ENCODE measurements around the gene FOXP4.

Gene FOXP4

GRCh38 chr6:41642090-41642959 is 96.1 kb downstream of the FOXP4 start:
- no peak overlapping the region for H3K4me3 ChIP-seq (ENCODE audit: low read length)
- H3K27ac ChIP-seq (ENCODE audit: low read length): no peak overlapping the region
- TF ChIP-seq CTCF (IDR thresholded peaks at IDR 0.05; ENCODE audit: low read depth, low read length): no peak
- TF ChIP-seq EZH2phosphoT487 (IDR thresholded peaks at IDR 0.05; ENCODE audit: low read depth): no peak
- H3K79me2 ChIP-seq (ENCODE audit: low read length): no peaks in the 10 kb centered on the region
- no peaks in the 10 kb centered on the region for H3K9me3 ChIP-seq (ENCODE audit: insufficient read depth, low read length)
- H2AFZ ChIP-seq (ENCODE audit: low read depth, low read length): no peak overlapping the region
- H3K4me2 ChIP-seq (ENCODE audit: low read length): no peak overlapping the region
- H3K4me1 ChIP-seq (ENCODE audit: low read length): no peaks in the 10 kb centered on the region
- H3K36me3 ChIP-seq (replicated peaks; ENCODE audit: low read depth, low read length): no peaks in the 10 kb centered on the region
- H4K20me1 ChIP-seq (ENCODE audit: insufficient read depth, low read length): no peaks in the 10 kb centered on the region
- H3K27me3 ChIP-seq (ENCODE audit: low read depth, low read length): peaks cover 11% of the 10 kb centered on the region
- H3K9ac ChIP-seq (ENCODE audit: low read length): no peak overlapping the region

DNA sequence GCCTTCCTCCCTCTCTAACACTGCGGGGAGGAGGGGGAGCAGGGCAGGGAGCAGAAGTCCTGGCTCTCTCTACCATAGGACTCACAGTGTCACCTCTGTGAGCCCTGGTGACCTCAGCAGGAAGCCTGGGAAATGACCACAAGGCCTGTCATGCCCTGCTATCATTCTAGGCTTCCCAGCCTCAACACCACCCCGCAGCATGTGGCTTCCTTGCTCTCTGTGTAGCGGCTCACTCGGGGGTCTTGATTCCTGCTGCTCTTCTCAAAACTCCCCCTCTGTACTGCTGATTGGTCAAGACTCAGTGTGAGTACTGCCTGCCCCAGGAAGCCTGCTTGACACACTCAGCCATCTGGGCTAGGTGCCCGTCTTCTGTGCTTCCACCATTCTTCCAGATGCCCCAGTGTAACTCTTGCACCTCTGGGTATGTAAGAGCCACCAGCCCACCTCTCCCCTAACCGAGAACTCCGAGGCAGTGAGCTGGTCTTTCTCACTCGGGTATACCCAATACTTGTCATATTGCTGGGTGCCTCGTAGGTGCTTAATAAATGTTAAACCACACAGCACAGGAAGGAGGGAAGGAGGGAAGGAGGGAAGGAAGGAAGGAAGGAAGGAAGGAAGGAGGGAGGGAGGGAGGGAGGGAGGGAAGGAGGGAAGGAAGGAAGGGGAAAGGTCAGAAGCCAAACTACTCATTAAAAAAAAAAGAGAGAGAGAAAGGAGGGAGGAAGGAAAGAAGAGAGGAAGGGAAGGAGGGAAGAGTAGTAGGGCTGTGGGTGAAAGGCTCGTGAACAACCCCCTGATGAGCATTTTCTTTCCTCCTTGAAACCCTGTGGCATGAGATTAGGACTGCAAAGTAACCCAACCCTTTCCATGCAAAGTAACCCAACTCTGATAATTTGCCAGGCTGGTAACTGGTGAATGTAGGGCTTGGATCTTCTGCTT is 97.0 kb downstream of the FOXP4 start:
- Histone ChIP-seq H3K4me3 (ENCODE audit: low read length) (no peak overlapping the region), H3K27me3 (ENCODE audit: low read depth, low read length) (peaks cover 11% of the 10 kb centered on the region), H3K9ac (ENCODE audit: low read length) (no peak overlapping the region), H4K20me1 (ENCODE audit: insufficient read depth, low read length) (no peaks in the 10 kb centered on the region), H3K9me3 (ENCODE audit: insufficient read depth, low read length) (no peaks in the 10 kb centered on the region), H3K4me1 (ENCODE audit: low read length) (no peaks in the 10 kb centered on the region), H3K27ac (ENCODE audit: low read length) (no peak overlapping the region), H3K36me3 (replicated peaks; ENCODE audit: low read depth, low read length) (no peaks in the 10 kb centered on the region), H3K4me2 (ENCODE audit: low read length) (no peak overlapping the region), H3K79me2 (ENCODE audit: low read length) (no peaks in the 10 kb centered on the region), H2AFZ (ENCODE audit: low read depth, low read length) (no peak overlapping the region)
- TF ChIP-seq EZH2phosphoT487 (IDR thresholded peaks at IDR 0.05; ENCODE audit: low read depth) (no peak), CTCF (IDR thresholded peaks at IDR 0.05; ENCODE audit: low read depth, low read length) (no peak)

DNA sequence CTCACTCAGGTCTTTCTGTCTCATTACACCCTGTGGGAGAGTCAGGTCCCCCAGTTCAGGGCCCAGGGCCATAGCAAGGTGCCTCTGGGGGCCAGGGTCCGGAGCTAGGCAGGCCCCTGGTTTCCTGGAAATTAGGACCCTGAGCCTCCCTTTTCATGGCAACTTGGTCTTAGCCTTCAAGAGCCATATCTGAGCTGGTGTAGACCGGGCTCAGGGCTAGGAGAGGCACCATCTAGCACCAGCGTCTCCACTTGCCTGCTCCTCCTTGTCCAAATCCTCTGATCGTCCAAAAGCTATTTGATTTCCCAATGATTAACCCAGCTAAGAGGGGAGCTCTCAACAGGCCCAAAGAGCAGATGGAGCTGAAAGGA is 97.7 kb downstream of the FOXP4 start:
- Histone ChIP-seq H3K4me1 (ENCODE audit: low read length) (no peaks in the 10 kb centered on the region), H2AFZ (ENCODE audit: low read depth, low read length) (no peak overlapping the region), H3K79me2 (ENCODE audit: low read length) (no peaks in the 10 kb centered on the region), H3K27me3 (ENCODE audit: low read depth, low read length) (peaks cover 11% of the 10 kb centered on the region), H3K4me2 (ENCODE audit: low read length) (no peak overlapping the region), H3K4me3 (ENCODE audit: low read length) (no peak overlapping the region), H3K9ac (ENCODE audit: low read length) (no peak overlapping the region), H3K27ac (ENCODE audit: low read length) (no peak overlapping the region), H3K9me3 (ENCODE audit: insufficient read depth, low read length) (no peaks in the 10 kb centered on the region), H3K36me3 (replicated peaks; ENCODE audit: low read depth, low read length) (no peaks in the 10 kb centered on the region), H4K20me1 (ENCODE audit: insufficient read depth, low read length) (no peaks in the 10 kb centered on the region)
- TF ChIP-seq CTCF (IDR thresholded peaks at IDR 0.05; ENCODE audit: low read depth, low read length): no peak
- TF ChIP-seq EZH2phosphoT487 (IDR thresholded peaks at IDR 0.05; ENCODE audit: low read depth): no peak

DNA sequence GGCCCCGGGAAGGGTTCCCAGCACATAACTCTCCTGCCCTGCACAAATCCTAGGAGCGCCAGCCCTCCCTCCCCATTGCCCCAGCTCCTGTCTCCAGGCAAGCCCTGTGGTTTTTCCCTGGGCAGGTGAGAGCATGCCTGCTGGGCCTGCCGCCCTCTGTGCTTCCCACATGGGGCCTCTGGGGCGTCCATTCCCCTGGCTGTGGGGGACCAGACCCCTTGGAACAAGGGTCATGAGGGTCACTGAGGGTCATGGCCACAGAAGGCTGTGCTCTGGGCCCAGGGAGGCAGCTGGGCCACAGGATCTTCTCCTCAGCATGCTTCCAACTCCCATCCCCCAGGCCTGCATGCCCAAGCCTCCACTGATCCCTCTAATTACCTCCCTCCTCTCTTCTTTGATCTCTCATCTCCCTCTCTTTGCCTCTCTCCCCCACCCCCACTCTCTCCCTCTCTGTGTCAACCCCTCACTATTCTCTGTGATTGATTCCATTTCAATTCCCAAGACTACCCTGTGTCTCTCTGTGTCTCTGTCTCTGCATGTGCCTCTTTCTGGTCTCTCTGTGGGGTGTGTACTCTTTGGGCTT is 98.2 kb downstream of the FOXP4 start:
- Histone ChIP-seq H3K36me3 (replicated peaks; ENCODE audit: low read depth, low read length) (no peaks in the 10 kb centered on the region), H3K9me3 (ENCODE audit: insufficient read depth, low read length) (no peaks in the 10 kb centered on the region), H3K9ac (ENCODE audit: low read length) (no peak overlapping the region), H3K79me2 (ENCODE audit: low read length) (no peaks in the 10 kb centered on the region), H3K4me3 (ENCODE audit: low read length) (no peak overlapping the region), H4K20me1 (ENCODE audit: insufficient read depth, low read length) (no peaks in the 10 kb centered on the region), H3K27ac (ENCODE audit: low read length) (no peak overlapping the region), H3K27me3 (ENCODE audit: low read depth, low read length) (peaks cover 11% of the 10 kb centered on the region), H3K4me1 (ENCODE audit: low read length) (no peaks in the 10 kb centered on the region), H3K4me2 (ENCODE audit: low read length) (no peak overlapping the region), H2AFZ (ENCODE audit: low read depth, low read length) (no peak overlapping the region)
- TF ChIP-seq EZH2phosphoT487 (IDR thresholded peaks at IDR 0.05; ENCODE audit: low read depth) (no peak), CTCF (IDR thresholded peaks at IDR 0.05; ENCODE audit: low read depth, low read length) (no peak)

Data from OCI-LY3 (cell line).